NCI-H2171 (cell line): Measurements from ENCODE around the gene TXLNA.

Source experiments
- DNase-seq: peaks from one replicate; lab custom pipeline; 2025; lab: John Stamatoyannopoulos, UW

Gene TXLNA

GRCh38 chr1:32184650-32185049 is 5.2 kb downstream of the TXLNA start:
- DNase-seq = no peak

DNA sequence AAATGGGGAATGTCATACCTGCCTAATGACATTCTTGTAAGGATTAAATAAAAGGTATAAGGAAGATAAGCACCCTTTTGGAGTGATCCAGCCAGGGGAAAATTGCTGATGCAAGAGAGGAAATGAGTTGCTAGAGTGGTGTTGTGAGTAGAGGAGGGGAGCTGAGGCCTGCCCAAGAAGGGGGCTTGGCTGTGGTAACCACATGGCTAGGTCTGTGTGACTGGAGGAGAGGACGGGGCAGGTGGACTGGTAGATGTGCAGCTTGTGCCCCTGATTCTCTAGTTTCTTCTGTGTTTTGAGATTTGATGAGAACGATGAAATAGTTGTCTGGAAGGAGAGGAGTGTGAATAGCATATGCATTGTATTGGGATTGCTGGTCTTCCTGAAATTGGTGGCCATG is 6.6 kb downstream of the TXLNA start:
- DNase-seq = no peak

DNA sequence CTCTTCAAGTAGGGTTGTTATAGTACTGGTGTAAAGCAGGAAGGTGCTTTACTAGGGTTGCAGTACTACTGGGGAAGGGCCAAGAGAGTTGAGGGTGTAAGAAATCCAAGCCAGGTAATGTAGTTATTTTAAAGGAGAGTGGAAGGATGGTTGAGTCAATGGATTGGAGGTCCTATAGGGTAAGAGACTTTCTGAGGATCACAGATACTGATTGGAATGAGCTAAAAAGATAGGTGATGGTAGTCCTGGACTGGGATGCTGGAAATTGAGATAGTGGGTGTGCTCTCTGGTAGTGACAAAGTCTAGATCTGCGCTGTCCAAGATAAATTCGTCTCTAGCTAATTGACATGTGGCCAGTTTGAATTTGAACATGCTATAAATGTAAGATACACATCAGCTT is 7.0 kb downstream of the TXLNA start:
- DNase-seq = no peak

DNA sequence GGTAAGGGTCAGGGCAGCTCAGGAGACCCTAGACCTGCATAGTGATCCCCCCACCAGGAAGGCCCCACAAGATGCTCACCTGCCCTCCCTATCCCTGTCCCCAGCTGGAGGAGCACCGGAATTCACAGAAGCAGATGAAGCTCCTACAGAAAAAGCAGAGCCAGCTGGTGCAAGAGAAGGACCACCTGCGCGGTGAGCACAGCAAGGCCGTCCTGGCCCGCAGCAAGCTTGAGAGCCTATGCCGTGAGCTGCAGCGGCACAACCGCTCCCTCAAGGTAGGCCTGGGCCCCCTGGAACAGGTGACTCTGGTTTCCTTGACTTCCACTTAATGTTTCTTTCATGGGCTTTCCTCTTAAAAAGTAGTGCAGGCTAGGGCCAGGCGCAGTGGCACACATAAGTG is 8.4 kb downstream of the TXLNA start:
- no peak for DNase-seq

- DNase-seq = no peak
Observed at GRCh38 chr1:32192220-32192948, 12.9 kb downstream of the TXLNA start.

DNA sequence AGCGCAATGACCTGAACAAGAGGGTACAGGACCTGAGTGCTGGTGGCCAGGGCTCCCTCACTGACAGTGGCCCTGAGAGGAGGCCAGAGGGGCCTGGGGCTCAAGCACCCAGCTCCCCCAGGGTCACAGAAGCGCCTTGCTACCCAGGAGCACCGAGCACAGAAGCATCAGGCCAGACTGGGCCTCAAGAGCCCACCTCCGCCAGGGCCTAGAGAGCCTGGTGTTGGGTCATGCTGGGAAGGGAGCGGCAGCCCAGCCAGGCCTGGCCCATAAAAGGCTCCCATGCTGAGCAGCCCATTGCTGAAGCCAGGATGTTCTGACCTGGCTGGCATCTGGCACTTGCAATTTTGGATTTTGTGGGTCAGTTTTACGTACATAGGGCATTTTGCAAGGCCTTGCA is 15.5 kb downstream of the TXLNA start:
- no peak for DNase-seq

DNA sequence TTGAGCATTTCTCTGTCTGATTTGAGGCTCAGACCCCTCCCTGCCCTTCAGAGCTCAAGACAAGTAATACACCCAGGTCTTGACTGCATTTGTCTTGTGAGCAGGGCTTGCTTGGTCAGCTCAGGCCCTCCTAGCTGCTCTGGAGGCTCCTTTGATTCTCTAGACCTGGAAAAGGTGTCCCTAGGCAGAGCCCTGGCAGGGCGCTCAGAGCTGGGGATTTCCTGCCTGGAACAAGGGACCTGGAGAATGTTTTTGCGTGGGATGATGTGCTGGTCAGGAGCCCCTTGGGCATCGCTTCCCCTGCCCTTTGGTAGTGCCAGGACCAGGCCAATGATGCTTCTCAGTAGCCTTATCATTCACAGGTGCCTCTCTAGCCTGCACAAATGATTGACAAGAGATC is 16.1 kb downstream of the TXLNA start:
- no peak for DNase-seq

DNA sequence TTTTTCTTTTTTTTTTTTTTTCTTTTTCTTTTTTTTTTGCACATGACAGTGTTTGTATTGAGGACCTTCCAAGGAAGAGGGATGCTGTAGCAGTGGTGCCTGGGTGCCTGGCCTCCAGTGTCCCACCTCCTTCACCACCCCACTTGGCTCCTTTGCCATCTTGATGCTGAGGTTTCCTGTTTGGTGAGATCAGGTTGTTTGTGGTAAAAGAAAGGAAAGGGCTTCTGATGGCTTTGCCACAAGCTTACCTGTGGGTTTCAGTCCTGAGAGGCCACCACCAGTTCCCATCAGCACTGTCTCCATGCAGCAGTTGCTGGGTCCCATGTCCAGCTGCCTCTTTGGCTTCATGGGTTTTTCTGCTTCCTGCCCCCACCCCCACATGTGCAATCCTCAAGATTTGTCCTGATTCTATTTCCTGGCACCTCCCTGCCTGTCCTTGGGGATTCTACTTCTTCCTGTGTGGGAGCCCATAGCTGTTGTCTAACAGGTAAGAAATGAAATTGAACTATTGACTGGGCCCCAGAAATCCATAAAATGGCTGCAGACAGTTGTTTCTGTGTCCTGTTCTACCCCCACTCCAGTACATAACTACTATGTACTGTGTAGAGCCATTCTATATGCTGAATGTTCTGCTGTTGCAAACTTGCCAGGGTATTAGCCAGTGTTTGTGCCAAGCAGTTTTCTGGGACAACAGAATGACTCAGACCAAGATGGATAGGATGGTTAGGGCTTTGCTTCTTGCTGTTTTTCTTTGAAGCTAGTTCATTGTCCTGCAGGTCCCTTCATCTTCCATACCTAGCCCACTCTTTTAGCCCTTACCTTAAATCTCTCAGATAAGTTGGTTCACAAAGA is 16.7 kb downstream of the TXLNA start:
- DNase-seq = no peak

DNA sequence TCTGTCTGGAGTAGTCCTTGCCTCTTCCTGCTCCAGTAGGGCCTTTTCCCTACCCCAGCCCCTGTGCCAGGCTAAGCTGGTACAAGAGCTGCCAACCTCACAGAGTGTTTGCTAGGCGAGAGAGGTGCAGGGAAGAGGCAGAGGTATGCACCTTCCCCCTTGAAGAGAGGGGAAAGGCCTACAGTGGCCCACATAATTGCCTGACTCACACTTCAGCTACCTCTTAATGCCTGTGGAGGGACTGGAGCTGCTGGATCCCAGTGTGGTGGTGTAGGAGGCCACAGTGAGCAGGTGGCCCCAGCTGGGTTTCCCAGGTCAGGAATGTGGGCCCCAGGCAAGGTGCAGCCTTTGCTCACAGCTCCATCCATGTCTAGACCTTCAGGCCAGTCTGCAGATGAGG is 17.6 kb downstream of the TXLNA start:
- no peak for DNase-seq

GRCh38 chr1:32197837-32198236 is 18.4 kb downstream of the TXLNA start:
- DNase-seq = no peak

- DNase-seq = no peak
Observed at GRCh38 chr1:32198237-32199042, 19.0 kb downstream of the TXLNA start.

GRCh38 chr1:32199043-32199716 is 19.7 kb downstream of the TXLNA start:
- no peak for DNase-seq

- no peak for DNase-seq
Observed at GRCh38 chr1:32199717-32200072, 20.2 kb downstream of the TXLNA start.

- DNase-seq = peak; percentile 57
Observed at GRCh38 chr1:32200226-32201010, 20.9 kb downstream of the TXLNA start, which contains the start of gene CCDC28B. CCDC28B (plus strand) TSS chr1:32200595; CDS start chr1:32201936, 1,341 bp downstream.

DNA sequence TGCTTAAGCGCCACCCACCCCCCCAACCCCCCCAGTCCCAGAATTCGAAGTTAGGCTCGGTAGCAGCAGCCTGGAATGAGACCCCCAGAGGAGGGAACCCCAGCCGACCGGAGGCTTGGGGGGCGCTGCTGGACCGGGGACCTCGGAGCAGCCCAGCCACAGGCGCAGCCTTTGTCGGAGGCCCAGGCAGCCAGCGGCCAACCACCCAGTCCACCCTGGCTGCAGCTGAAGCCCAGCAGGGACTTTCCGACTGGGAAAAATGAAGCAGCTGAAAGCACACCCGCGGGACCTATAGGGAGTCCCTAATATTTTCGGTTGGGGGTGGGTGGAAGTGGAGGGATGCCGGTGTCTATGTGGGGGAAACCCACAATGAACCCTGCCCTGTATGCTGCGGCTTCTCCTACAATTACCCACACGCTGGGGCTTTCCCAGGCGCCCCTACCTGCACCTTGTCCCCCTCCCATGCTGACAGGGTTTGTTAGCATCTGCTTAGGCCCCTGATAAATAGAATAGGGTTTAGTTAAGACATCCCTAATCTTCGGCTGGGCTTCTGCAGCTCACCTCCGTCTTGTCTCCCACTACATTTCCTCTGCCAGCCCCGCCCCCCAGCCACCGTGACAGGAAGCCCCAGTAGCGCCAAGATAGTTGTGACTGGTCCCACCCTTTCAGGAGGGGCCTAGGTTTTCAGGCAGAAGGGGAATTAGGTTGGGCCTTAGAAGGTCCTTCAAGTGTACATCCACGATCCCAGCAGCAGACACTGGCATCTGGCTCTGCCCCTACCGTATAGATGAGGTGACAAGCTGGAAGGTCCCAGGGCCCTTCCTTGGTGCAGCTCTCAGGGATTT is 21.8 kb downstream of the TXLNA start:
- DNase-seq = no peak

DNA sequence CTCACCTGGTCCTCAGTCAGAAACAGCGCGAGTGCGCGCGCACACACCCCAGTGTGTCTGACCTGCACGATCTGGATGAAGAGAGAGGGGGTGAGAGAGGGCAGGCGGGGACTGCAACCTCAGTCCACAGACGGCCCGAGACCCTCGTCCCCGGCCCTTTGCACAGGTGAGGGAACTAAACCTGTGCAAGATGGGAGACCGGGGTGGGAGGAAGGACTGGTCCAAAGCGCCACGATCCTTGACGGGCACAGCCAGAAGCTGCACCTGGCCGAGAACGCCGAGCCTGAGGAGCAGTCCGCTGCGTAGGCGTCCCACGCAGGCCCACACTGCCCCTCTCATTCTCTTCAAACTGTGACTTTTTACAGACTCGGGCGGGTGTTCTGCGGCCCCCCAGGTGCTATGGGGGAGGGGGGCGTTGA is 25.5 kb downstream of the TXLNA start:
- DNase-seq = no peak

- DNase-seq = peak; percentile 93
Observed at GRCh38 chr1:32205401-32206370, 26.2 kb downstream of the TXLNA start, which contains the start of gene IQCC. IQCC (plus strand) TSS chr1:32205671; CDS start chr1:32205682, 11 bp downstream.

- no peak for DNase-seq
Observed at GRCh38 chr1:32208469-32208868, 29.0 kb downstream of the TXLNA start.

DNA sequence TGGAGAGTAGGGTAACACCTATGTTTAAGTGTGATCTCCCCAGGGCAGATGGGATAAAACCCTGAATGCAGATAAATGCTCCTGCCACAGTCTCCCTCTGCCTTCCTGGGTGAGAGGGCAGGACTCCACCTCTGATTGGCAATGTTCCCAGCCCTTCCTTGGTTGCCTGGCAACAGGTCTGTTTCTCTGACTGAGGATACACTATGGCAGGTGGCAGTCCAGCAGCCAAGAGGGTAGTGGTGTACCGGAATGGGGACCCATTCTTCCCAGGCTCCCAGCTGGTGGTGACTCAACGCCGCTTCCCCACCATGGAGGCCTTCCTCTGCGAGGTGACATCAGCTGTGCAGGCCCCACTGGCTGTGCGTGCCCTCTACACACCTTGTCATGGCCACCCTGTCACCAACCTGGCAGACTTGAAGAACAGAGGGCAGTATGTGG is 29.4 kb downstream of the TXLNA start, which contains the start of gene DCDC2B:
Gene DCDC2B (plus strand): TSS at position 199 of the 438 bp plus-strand sequence. CDS start 5 bp downstream, at position 204.
- peak; percentile 92 for DNase-seq
